Measurements from ENCODE around the gene ZDHHC18.

- TF ChIP-seq POLR2A (IDR thresholded peaks at IDR 0.05) (no peak), CTCF (IDR thresholded peaks at IDR 0.05) (no peak)
Measured at GRCh38 chr1:26797627-26798026, 28.9 kb upstream of the ZDHHC18 start.

Data from lower leg skin (tissue), 3 donors.